ELR (cell line): ENCODE data around the gene CD55.

ENCODE experiments used
- DNase-seq: peaks from one replicate; pipeline ENCODE4 v3.0.0-alpha.2; 2015; ENCODE audit warnings: low read depth

Gene CD55

DNA sequence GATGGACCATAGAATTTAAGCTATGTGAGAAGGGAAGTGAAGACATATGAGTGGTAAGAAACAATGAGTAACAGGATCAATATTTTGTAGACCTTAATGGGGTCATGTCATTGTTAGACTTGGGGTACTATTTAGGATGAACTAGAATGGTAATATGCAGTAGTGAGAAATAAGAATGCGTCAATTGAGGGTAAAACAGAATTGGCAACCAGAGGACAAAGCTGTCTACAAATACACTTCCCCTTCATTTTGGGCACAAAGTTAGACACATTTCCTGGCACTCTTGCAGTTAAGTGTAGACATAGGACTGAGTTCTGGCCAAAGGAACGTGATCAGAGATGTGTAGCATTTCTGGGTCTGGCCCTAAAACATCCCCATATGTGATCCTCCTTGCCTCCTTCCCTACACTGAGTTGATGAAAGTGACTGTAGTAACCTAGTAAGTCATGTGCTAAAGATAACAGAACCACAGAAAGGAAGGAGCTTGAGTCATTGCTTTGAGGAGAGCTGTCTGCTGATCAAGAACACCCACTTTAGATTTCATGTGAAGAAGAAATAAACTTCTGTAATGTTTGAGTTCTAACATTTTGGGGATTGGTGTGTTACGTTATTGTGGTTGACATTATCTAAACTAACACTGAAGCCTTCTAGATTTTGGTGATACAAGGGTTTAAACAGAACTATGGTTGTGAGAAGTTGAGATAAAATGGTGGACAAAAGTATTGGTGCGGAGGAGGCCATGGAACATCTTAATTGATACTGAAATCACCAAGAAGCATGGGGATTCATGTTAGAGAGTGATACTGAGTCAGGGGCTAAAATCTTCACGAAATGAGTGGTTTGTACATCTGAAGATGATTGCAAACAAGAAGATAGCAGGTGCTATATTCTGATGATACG lies 41.7 kb downstream of the CD55 start:
- DNase-seq, result peak; percentile 15

DNA sequence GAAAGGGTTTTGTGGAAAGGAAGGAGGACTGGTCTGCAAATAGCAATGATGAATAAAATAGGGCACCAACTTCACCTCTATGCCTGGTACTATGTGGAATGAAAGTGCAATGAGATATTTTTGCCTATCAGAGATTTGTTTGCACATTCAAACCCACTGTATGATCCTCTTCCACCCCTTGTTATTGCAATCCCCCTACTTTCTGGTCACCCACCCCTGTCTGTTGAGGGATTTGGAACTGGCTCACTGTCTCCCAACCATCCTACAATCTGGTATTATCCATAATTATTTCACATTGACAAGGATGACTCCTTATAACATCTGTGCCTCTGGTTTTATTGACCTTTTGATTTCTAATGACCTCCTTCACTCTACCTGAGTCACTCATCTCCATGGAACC lies 42.4 kb downstream of the CD55 start:
- no peak for DNase-seq

DNA sequence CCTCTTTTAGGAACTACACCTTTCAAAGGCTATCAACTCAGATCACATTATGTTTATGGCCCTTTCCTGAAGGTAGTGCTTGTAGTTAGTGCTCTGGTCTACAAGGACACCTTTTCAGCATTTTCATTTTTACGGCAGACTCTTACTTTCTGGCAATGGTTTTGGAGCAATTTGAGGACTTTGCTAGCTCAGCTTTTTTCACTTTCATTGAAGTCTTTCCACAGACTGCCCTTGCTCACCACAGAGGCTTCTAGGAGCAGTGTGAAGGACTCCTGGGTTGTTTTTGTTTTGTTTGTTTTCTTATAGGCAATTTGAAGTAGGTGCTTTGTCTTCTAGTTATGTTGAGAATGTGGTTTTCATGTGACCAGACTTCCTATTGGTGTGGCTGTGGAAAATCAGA lies 43.1 kb downstream of the CD55 start:
- no peak for DNase-seq

DNA sequence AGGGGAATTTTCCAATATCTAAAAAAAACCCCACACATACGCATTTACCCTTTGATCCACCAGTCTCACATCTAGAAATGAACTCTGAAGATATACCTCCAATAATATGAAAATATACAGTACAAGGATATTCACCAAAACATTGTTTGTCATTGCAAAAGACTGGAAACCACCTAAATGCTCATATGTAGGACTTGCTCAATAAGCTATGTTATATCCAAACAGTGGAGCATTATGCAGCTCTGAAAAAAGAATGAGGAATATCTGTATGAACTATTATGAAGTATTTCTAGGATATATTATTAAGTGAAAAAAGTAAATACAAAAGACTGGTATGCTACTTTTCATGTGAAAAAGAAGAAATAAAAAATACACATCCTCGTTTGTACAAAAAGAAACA lies 43.6 kb downstream of the CD55 start:
- no peak for DNase-seq

DNA sequence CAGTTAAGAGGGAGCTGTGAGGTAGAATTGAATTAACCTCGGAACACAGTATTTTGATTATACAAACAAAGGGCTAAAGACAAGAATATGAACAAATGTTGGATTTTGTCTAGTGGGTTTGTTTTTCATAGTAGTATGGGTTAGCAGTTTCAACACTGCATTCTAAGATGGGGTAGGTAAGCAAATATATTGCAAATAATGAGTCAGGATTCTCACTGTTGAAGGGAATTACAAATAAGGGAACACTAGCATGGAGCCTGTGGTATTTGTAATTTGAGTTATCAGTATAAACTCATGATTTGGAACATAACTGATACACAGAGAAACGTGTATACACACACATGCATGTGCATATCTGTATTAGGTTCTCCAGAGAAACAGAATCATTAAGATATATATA lies 44.5 kb downstream of the CD55 start:
- DNase-seq, result peak; percentile 9

DNA sequence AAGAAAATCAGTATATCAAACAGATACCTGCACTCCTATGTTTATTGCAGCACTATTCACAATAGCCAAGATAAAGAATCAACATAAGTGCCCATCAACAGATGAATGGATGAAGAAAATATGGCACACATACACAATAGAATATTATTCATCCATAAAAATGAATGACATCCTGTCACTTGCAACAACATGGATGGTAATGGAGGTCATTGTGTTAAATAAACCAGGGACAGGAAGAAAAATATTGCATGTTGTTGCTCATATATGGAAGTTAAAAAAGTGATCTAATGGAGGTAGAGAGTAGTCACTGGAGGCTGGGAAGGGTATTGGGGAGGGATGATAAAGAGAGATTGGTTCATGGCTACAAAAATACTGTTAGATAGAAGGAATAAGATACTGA lies 67.2 kb downstream of the CD55 start:
- DNase-seq, result no peak

DNA sequence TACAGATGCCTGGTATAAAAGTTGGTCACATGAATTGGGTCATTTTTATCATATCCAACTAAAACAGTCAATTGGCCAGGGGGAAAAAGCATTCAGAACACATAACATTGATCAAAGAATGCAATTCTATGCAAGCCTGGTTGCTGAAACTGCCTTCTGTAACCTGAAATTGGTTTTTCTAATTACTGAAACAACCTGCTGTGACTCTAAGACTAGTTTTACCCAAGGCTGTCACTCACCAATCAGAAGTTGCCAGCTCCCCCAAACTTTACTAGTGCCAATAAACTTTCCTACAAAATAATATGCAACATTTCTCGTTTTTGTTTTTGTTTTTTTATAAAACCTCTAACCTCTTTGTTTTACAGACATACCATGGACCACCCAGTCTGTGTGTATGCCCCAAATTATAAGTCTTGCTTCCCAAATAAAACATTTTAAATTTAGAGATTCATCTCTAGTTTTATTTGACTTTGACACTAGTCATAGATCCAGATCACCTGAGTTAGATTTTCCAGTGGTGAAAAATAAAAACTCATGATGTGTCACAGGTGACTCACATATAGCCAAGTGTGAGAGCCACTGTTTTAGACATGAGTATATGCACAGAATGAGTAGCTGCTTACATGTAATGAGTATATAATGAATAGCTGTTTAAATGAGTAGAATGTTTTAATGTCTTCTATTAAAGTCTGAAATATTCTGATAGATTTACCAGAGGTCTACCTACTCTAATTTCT lies 68.4 kb downstream of the CD55 start:
- DNase-seq, result peak; percentile 94

DNA sequence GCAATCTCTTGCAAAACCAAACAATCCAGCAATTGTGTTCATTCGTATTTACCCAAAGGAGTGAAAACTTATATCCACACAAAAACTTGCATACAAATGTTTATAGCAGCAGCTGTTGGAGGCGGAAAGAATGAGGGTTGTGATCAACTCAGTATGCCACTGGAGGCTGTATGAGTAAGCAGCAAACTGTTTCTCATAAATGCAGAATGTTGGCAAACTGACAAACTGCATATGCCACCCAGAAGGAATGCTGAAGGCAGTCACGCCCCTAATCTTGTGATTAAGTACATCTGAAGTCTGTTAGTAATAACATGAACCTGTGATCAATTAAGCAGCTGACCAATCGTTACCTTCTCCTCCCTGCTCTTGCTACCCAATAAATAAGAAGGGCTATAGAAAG lies 72.1 kb downstream of the CD55 start:
- peak; percentile 95 for DNase-seq

DNA sequence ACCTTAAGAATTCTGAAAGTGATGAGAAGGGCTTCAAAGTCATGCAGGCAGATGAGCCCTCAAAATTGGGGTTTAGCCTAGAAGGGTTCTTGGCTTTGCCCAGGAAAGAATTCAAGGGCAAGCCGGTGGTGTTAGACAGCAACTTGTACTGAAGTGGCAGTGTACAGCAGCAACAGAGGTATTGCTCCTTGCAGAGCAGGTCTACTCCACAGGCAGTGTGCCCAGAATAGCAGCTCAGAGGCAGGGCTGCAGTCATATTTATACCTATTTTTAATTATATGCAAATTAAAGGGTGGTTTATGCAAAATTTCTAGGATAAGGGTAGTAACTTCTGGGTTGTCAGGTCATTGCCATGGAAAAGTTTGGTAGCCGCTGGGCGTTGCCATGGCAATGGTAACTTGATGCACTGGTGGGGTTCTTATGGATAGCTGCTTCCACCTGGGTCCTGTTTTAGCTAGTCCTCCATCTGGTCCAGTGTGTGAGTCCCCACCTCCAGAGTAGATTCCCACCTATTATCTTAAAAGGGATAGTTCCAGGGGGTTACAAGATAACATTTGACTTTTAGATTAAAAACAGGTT lies 74.8 kb downstream of the CD55 start:
- DNase-seq, result no peak

DNA sequence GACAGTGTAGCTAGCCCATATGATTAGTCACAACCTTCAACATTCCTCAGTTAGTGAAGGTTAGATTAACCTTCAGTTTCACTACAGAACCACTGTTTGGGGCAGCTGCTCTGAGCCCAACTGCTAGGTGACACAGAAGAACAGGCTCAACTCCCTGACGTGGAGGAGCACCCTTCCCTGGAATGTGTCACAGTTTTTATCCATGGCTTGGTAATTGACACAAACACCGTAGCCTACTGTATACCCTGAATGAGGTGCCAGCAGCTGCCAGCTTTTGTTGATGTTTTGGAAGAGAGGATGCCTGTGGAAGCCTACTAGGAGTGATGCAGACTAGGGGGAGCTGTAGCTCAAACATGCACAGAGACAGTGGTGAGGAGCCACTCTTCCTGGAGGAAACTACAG lies 76.0 kb downstream of the CD55 start:
- peak; percentile 16 for DNase-seq

DNA sequence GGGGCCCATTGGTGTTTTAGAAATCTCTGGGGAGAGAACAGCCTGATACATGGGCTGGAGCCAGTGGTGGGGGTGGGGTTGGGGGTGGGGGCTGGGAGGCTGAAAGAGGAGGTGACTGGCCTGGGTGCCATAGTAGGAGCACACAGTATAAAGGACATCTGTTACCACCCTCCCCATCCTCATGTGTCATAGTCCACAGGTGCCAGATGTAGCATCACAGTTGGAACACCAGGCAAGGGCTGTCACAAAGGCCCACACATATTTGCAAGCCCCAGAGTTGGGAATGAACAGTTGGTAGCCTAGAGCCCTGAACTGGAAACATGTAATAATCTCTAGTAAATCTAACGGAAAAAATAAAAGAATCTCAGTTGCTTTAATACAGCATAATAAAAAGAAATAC lies 77.5 kb downstream of the CD55 start:
- DNase-seq, result no peak

DNA sequence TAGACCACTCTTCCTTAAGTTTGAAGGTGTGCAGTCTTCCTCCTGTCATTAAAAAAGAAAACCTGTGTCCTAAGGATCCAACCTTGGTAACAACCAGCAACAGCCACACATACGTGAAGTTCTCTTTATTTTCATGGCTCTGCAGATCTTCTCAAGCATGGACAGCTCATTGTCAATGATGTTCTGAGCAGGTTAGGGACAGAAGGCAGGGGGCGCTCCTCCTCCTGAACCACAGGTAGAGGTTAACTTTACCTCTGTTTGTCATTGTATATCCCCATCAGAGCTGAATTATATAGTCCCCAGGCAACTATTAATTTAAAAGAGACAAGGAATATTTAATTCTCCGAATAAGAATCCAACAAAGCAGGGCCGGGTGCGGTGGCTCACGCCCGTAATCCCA lies 80.1 kb downstream of the CD55 start:
- DNase-seq, result no peak

DNA sequence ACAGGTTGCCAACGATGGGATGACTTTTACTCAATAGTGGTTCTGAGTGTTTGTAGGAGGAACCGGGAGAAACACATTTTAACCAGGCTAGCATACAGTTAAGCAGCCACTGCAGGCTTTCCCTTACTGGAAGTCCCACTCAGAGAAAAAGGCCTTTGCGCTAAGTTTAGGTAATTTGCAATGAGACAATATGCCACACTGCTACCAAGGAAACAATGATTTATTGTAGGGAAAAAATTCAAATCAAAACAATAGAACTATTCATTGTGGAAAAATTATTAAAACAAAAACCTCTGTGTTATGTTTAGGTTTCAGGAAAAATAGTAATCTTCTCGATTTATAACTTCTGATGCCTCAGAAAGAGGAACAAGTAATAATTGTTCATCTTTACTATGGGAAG lies 81.3 kb downstream of the CD55 start:
- DNase-seq, result no peak

DNA sequence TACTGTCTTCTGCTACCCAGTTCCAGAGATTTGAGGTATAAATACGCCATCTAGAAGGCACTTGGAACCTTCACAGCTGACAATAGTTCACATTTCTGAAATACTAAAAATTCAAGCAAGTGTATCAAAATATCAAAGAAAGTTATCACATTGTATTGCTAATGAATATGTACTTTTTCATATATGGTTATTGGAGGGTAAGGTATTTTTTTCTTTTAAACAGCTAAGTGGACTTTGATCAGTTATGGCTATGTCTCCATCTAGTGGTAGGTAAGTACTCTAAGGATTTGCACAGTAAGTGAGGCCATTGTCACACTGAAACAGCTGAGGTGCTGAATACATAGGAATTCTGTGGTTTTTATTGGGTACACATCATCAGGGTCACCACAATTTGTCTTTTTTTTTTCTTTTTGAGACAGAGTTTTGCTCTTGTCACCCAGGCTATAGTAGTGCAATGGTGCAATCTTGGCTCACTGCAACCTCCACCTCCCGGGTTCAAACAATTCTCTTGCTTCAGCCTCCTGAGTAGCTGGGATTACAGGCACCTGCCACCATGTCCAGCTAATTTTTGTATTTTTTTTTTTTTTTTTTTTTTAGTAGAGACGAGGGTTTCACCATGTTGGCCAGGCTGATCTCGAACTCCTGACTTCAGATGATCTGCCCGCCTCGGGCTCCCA lies 83.5 kb downstream of the CD55 start:
- peak; percentile 80 for DNase-seq

DNA sequence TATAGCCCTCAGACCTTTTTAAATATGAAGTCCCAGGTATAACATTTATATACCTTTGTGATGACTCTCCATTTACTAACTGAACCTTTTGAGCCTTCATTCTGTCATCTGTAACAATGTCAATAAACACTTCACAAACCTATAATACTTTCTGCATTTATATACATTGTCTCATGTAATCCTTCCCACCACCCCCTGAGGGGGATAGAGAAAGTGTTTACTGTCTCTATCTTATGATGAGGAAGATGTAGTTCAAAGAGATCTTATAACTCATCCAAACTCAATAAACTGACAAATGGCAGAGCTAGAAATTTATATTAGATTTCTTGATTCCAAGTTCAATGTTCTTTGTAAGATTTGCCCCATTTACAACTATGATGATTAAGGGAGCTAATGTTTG lies 84.3 kb downstream of the CD55 start:
- no peak for DNase-seq

DNA sequence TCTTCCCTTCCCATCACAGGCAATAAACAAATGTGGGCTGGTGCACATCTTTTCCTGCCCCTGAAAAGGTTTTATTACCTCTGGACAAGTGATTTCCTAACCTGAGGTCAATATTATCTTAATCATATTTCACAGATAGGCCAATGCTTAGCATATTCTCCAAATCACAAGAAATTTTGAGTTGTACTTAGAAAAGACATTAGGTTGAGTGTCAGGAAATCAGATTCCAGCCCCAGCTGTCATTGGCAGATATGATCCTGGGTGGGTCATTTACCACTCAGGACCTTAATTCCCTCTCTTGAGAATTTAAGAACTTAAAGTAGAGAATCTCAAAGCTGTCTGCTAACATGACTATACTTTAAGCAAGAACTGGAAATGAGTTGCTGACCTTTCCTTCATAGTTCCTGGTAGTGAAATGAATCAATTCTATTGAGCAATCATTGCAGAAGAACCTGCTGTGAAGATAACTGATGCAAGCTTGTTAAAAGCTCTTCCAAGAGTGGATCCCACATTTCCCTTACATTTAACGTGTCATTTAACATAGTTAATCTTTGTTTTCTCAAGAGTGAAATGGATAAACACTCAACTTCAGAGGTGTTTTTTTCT lies 86.3 kb downstream of the CD55 start:
- no peak for DNase-seq
